ENCODE data around the gene ZDHHC14.

The ZDHHC14 gene

DNA sequence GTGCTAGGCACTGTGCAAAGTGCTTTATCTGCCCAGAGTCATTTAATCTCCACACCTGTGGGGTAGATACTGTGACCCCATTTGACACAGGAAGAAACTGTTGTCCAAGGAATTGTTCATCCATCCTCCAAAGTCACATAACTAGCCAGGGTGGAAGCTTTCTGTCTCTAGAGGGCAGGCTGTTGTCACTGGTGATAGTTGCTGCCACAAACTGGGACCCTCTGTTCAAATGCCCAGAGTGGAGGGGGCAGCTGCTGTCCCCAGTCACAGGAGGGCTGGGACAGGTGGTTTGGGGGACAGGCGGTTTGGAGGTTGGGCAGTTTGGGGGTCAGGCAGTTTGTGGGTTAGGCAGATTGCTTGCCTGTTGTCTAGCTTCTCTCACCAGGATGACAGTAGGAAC lies 41.6 kb upstream of the ZDHHC14 start:
- DNase-seq (ENCODE audit: low read depth), result no peak
- no peak overlapping the region for H3K4me3 ChIP-seq (ENCODE audit: low read depth, low read length)
- TF ChIP-seq MYC (IDR thresholded peaks at IDR 0.05; ENCODE audit: low read depth, low read length), result no peak
- no peak for TF ChIP-seq MAX (IDR thresholded peaks at IDR 0.05; ENCODE audit: low read depth, low read length)
- peak; percentile 26 for TF ChIP-seq CTCF (IDR thresholded peaks at IDR 0.05; ENCODE audit: low read depth, low read length)

DNA sequence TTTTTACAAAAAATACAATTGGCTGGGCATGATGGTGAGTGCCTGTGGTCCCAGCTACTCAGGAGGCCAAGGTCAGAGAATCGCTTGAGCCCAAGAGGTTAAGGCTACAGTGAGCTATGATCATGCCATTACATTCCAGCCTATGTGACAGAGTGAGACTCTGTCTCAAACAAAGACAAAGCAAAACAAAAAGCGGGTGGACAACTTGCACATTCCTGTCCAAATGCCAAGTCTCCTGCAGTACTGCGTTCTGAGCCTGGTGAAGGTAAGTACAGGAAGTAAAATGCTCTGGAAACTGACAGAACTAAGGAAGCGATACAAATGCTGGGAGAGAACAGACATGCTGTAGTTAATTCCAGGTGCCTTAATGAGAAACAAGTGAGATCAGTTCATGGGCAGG lies 37.3 kb upstream of the ZDHHC14 start:
- TF ChIP-seq MYC (IDR thresholded peaks at IDR 0.05; ENCODE audit: low read depth, low read length) (no peak), MAX (IDR thresholded peaks at IDR 0.05; ENCODE audit: low read depth, low read length) (no peak), POLR2A (IDR thresholded peaks at IDR 0.05; ENCODE audit: extremely low read depth, insufficient read length) (no peak), CTCF (IDR thresholded peaks at IDR 0.05; ENCODE audit: low read depth, low read length) (no peak)
- no peak for DNase-seq (ENCODE audit: low read depth)
- H3K4me3 ChIP-seq (ENCODE audit: low read depth, low read length), result no peak overlapping the region

- H3K4me3 ChIP-seq (ENCODE audit: low read depth, low read length), result no peak overlapping the region
- TF ChIP-seq CTCF (IDR thresholded peaks at IDR 0.05; ENCODE audit: low read depth, low read length) (no peak), POLR2A (IDR thresholded peaks at IDR 0.05; ENCODE audit: extremely low read depth, insufficient read length) (no peak), MAX (IDR thresholded peaks at IDR 0.05; ENCODE audit: low read depth, low read length) (no peak), MYC (IDR thresholded peaks at IDR 0.05; ENCODE audit: low read depth, low read length) (no peak)
- no peak for DNase-seq (ENCODE audit: low read depth)
Measured at GRCh38 chr6:157346373-157346772, 34.6 kb upstream of the ZDHHC14 start.

GRCh38 chr6:157358287-157358686 lies 22.7 kb upstream of the ZDHHC14 start:
- no peak overlapping the region for H3K4me3 ChIP-seq (ENCODE audit: low read depth, low read length)
- DNase-seq (ENCODE audit: low read depth), result peak; percentile 72
- TF ChIP-seq POLR2A (IDR thresholded peaks at IDR 0.05; ENCODE audit: extremely low read depth, insufficient read length) (no peak), CTCF (IDR thresholded peaks at IDR 0.05; ENCODE audit: low read depth, low read length) (no peak), MAX (IDR thresholded peaks at IDR 0.05; ENCODE audit: low read depth, low read length) (no peak)

DNA sequence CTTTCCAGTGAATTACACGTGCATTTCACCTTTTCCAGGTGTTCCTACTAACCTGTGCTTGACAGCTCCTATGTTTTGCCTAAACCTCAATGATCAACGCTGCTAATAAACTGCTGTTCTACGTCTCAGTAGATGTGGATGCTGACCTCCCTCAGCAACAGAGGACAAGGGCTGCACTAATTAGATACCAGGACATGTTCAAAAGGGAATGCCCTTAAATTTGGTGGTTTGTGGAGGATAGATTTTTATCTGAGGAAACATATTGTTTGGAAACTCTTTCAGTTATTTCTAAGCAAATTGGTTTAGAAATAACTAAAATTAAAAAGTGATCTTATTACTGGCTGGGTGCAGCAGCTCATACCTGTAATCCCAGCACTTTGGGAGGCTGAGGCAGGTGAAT lies 19.1 kb upstream of the ZDHHC14 start:
- H3K4me3 ChIP-seq (ENCODE audit: low read depth, low read length), result no peak overlapping the region
- DNase-seq (ENCODE audit: low read depth), result no peak
- TF ChIP-seq POLR2A (IDR thresholded peaks at IDR 0.05; ENCODE audit: extremely low read depth, insufficient read length) (no peak), MAX (IDR thresholded peaks at IDR 0.05; ENCODE audit: low read depth, low read length) (no peak), MYC (IDR thresholded peaks at IDR 0.05; ENCODE audit: low read depth, low read length) (no peak)

DNA sequence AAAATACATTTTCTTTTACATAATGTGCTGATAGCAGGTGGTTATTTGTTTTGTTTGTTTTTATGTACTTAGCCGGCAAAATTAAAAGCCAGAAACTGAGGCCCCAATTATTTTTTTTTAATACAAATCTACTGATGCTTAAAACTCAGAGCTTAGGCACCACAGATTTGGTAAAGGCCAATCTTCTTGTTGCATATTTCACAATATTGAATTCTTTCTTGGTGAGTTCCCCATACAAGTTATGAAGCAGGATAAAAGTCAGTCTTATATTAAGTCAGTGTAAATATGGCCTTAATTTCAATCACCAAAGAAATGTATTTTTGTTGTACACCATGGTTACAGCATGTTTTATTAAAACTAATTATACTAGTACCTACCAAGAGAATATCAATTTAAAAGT lies 16.3 kb upstream of the ZDHHC14 start:
- no peak overlapping the region for H3K4me3 ChIP-seq (ENCODE audit: low read depth, low read length)
- no peak for TF ChIP-seq POLR2A (IDR thresholded peaks at IDR 0.05; ENCODE audit: extremely low read depth, insufficient read length)
- no peak for TF ChIP-seq CTCF (IDR thresholded peaks at IDR 0.05; ENCODE audit: low read depth, low read length)
- TF ChIP-seq MYC (IDR thresholded peaks at IDR 0.05; ENCODE audit: low read depth, low read length), result no peak
- TF ChIP-seq MAX (IDR thresholded peaks at IDR 0.05; ENCODE audit: low read depth, low read length), result no peak
- DNase-seq (ENCODE audit: low read depth), result no peak

Measured in NB4 (cell line).